ENCODE results near the gene RPGRIP1L.

GRCh38 chr16:53597776-53598175 lies 105.9 kb downstream of the RPGRIP1L start:
- TF ChIP-seq SPI1 (IDR thresholded peaks at IDR 0.05; ENCODE audit: borderline replicate concordance, low read depth) (no peak), CTCF (IDR thresholded peaks at IDR 0.05; ENCODE audit: insufficient read depth, low read length) (no peak)
